CD4-positive, alpha-beta T cell treated with Interleukin-12 subunit alpha and Interleukin-12 subunit beta, for 1 hour (primary cell): ENCODE results near the gene SLC22A17.

Source experiments
- DNase-seq: peaks from one replicate; pipeline ENCODE4 v3.0.0-alpha.2; 2020

SLC22A17 gene

DNA sequence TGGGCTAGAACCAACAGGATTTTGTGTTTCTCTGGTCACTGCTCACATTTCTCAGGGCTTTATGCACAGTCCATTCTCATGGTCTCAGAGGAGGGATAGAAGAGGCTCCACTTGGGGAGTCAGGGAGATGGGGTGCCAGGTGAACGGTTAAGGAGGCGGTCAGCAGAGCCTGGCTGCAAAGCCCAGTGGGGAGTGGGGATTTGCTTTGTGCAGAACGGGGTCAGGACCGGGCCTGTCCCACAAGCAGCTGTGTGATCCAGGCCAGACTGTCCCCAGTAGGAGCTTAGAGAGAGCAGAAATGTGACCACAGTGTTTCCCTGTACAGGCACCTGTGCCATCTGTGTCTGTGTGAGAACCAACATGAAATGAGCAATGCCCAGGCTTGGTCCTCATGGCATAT lies 28.3 kb upstream of the SLC22A17 start:
- DNase-seq = no peak

DNA sequence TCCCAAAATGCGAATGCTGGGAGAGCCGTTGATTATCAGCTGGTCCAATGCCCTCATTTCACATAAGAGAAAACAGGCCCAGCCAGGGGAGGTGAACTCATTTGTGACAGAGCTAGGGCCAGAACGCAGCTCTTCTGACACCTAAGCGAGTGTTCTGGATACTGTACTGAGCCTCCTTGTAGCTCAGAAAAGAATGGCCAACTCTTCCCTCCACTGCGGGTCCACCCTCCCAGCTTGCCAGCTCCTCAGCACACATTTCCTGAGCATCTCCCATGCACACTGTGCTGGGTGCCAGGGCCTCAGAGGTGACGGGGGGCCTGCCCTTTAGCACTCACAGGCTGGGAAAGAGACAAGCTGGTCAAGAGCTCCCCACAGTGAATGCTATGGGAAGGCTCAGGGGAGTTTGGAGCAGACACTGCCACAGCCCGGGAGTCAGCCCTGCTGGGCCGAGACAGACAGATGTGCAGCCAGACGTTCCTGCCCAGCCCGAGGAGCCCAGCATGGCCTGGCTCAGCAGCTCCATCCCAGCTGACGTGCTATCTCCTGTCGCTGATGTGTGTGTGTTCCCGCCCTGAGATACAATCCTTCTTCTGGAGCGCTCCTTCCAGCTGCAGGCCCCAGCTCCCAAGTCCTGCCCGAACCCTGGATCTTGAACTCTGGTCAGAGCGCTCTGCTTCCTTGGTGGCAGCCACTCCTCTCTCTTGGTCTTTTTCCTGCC lies 27.7 kb upstream of the SLC22A17 start:
- no peak for DNase-seq

DNA sequence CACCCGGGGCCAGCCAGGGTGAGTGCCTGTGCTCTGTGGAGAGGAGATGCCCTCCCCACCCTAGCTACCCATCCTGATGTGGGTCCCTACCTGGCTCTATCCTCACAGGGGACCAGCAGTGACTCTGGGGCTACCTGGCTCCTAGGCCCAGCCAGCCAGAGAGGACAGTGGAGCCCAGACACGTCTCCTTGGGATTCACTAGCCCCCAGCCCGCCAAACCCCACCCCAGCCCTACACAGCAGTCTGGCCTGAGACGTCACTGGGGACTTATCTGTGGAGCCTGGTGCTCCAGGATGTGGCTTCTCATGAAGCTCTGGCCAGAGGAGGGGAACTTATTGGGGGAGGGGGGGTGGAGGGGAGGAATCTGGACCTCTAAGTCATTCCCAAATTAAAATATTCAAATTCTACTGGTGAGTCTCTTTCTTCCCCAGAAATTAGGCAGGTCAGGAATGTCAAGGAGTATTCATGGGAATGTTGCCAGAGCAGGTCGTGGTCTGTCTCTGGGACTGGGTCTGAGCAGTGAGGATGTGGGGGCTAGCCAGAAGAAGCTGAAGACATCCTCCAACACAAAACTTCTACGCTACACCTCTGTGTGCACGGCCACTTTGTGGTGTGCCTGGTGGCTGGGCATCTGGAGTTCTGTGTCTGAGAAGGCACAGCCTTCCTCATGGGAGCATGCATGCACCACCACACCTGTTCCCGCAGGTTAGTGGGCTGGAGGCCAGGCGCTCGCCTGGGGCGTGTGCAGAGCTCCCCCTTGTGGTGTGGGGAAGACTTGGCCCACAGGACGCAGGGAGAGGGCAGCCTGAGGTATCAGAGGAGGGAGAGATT lies 26.9 kb upstream of the SLC22A17 start:
- peak; percentile 71 for DNase-seq

DNA sequence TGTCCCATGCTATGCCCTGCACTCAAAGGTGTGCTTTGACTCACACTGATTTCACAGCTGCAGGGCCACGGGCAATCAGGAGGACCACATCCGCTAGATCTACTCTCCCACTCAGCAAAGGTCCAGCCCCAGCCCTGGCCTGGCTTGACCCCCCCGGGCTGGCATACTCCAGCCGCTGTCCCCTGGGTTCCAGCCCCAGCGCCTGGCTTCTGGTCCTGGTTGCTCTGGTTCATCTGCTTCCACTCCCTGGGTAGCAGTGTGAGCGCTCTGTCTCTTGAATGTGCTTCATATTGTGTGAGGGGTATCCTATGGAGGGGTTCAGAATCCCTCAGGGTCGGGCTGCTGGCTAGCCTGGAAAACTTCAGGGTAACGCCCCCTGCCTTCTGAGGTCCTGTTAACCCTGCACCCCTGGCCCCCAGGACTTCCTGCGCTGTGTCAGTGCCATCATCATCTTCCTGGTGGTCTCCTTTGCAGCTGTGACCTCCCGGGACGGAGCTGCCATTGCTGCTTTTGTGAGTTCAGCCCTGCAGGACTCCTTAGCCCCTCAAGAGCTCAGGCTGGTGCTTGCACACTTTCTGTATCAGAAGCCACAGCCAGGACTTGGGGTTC lies 26.0 kb upstream of the SLC22A17 start:
- DNase-seq = no peak

DNA sequence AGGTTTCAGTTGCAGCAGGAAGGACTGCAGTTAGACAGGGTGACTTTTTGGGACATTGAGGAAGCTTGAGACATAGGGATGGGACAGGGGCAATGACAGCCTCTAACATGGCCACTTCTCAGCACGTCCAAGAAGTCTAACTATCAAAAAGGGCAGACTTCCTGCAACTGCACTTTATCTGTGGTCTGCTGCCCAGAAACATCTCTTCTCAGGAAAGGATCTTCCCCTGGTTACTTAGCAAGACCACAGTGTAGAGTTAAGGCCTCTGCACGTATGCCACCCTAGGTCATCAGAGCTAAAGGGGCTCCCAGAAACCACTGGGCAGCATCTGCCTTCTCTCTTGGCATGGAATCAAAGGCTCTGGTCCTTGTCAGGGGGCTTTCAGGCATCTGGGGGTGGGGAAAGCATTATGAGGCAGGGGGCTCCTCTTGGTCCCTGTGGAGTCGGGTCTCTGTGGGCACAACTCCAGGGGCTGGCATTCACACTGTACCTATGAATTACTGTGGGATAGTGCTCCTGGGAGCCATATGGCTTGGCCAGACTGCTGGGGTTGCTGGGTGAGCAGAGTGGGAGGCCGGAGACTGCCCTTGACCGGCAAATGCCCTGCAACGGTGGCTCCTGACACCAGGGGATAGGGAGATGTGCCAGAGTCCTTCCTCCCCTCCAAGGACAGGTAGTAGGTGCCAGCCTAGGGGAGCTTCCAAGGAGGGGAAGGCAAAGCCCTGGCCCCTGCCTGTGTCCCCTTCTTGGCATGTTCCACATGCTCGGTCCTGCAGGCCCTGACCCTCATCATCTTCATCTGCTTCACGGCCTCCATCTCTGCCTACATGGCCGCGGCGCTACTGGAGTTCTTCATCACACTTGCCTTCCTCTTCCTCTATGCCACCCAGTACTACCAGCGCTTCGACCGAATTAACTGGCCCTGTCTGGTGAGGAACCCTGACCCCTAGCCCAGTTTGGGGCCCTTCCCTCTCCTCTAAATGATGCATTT lies 25.2 kb upstream of the SLC22A17 start:
- DNase-seq = no peak

DNA sequence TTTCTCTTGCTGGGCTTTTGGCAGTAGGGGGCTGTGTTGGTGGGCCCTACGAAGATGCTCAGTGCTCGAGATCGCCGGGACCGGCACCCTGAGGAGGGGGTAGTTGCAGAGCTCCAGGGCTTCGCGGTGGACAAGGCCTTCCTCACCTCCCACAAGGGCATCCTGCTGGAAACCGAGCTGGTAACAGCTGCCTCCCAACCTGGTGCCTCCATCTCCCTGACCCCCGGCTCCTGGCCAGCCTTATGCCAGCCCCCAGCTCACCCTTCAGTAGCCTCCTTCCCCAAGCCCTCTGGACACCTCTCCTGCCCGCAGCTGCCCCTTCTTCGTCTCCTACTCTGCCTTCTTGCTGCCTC lies 24.5 kb upstream of the SLC22A17 start:
- no peak for DNase-seq

DNA sequence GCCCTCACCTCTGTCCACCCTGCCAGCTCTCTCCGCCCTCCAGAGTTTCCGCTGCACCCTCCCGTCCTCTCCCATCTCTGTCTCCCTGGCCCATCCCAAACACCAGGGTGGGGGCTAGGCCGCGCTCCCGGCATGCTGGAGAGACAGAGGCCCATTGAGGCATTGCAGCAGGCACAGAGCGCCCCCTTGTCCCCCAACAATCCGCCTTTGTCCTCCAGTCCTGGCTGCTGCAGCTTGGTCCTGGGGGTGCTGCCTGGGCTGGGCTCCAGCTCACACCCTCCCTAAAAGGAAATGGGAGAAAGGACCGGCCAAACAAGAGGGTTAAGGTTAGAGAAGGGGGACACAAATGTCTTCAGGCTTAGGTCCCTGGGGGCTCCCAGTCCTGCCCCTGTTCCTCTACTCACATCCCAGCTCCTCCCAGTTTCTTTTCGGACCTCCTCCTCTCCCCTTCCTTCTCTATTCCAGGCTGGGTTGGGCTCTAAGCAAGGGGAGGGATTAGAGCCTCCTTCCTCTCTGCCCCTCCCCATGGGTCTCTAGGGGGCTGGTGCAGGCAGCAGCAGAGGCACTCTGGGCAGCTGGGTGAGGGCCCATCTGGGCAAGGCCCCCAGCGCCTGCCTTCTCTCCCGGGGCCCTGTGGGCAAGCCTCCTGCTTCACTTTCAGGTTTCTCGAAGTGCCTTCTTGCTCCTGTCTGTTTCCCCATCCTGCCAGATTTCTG lies 24.0 kb upstream of the SLC22A17 start, which contains the start of gene CMTM5:
Gene CMTM5 (plus strand): TSS at position 565 of the 716 bp plus-strand sequence. CDS start 206 bp downstream, outside the sequence.
- no peak for DNase-seq

DNA sequence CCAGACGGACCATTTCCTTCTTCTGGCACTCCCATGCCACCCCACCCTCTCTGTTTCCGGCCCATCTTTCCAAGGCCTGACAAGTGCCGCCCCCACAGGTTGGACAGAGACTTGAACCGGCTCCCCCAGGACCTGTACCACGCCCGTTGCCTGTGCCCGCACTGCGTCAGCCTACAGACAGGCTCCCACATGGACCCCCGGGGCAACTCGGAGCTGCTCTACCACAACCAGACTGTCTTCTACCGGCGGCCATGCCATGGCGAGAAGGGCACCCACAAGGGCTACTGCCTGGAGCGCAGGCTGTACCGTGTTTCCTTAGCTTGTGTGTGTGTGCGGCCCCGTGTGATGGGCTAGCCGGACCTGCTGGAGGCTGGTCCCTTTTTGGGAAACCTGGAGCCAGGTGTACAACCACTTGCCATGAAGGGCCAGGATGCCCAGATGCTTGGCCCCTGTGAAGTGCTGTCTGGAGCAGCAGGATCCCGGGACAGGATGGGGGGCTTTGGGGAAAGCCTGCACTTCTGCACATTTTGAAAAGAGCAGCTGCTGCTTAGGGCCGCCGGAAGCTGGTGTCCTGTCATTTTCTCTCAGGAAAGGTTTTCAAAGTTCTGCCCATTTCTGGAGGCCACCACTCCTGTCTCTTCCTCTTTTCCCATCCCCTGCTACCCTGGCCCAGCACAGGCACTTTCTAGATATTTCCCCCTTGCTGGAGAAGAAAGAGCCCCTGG lies 23.0 kb upstream of the SLC22A17 start:
- DNase-seq = no peak

DNA sequence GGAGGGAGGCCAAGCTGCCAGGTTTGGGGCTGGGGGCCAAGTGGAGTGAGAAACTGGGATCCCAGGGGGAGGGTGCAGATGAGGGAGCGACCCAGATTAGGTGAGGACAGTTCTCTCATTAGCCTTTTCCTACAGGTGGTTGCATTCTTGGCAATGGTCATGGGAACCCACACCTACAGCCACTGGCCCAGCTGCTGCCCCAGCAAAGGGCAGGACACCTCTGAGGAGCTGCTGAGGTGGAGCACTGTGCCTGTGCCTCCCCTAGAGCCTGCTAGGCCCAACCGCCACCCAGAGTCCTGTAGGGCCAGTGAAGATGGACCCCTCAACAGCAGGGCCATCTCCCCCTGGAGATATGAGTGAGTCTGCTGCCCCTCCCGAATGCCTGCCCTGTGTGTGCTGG lies 20.4 kb upstream of the SLC22A17 start:
- no peak for DNase-seq

DNA sequence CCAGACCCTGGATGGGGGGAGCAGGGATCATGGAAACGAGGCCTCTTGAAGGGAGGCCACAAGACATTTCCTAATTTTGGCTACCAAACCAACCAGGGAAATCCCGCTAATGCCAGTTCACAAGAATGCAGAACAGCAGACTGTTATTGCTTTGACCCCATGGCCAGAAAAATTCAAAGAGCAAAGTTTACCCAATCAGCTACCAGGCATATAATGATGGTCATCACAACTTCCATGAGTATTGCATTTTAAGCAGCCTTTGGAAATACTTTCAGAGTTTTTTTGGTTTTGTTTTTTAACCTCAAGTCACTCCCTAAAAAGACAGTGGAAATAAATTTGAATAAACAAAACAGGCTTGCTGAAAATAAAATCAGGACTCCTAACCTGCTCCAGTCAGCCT lies 19.8 kb upstream of the SLC22A17 start, which contains the start of gene IL25:
Gene IL25 (plus strand): TSS at position 301 of the 400 bp plus-strand sequence.
- DNase-seq = no peak

DNA sequence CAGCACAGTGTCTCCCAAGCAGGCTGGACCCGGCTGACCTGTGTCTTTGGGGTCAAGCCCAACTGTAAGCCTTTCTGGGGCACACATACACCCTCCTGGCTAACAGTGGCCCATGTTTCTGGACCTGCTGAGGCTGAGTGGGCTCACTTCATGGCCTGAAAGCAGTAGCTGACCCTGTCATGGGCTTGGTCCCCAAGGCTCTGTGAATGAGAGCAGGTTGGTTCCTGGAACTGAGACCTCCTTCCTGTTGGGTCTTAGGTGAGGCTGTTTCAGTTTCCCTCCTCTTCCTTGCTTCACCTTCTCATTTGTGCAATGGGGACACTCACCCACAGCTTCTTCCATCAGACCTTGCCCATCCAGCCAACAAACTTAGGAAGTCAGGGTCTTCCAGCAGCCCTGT lies 19.2 kb upstream of the SLC22A17 start:
- DNase-seq = no peak

DNA sequence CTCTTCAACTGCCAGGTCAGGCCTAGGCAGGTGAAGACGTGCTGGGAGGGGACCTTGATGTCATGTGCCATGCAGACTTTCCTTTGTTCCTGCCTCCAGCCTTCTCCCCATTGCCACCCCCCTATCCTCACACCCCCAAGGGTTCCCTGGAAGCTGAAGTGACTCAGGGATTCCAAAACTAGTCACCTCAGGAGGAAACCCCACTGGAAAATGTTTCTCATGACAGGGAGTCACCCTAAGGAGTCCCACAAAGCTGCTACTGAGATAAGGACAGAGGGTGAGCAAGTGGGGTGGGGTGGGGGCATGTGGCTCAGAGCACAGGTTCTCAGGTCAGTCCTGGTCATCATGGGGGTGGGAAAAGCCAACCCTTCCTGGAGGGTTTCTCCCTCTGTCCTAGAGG lies 17.5 kb upstream of the SLC22A17 start:
- no peak for DNase-seq

DNA sequence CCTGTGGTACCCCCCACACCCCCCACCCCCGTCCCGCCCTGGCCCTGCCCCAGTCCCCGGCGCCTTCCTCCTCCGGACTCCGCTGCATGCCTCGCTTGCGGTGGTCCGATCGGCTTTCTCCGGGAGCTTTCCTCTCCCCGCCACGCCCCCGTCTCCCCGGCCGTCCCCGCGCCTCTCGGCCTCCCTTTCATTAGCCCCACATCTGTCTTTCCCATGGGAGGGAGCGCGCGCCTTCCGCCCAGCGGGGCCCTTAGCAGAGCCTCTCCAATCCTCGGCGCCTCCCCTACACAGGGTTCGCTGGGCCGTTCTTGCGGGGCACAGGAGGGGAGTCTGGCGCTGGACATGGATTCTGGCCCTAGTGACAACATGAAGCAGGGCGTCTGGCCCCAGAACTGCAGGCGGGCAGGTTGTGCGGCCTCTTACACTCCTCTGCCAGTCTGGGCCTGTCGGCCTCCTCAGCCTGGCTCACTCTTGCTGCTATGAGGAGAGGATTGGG lies 13.8 kb upstream of the SLC22A17 start:
- DNase-seq = no peak

DNA sequence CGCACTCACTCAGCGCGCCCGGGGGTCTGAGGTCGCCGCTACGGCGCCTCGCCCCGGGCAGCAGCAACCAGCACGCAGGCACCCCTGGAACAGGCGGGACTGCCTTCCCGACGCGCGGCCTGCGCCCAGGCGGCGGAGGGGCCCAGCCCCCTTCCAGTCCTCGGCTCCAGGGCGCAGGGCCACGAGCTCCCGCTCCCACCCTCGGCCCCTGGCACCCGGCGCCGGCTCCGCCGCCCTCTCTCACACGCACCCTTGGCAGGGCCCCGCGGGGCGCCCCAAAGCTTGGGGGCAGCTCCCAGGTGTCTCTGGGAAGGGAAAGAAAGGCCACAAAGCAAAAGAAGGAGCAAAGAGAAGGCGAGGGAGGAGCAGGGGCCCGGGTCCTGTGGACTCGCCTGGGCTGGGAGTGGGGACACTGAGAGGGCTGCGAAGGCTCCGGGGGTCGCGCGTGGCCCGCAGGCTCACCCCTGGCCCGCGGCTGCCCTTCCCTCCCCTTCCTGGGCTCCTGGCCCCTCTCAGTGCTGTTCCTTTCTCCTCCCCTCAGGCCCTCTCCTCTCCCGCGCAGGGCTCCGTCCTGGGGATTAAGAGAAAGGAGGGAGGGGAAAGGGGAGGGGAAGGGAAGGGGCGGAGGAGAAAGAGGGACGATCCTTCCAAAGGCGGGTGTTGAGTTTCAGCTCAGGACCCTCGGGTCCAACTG lies 13.2 kb upstream of the SLC22A17 start:
- no peak for DNase-seq

DNA sequence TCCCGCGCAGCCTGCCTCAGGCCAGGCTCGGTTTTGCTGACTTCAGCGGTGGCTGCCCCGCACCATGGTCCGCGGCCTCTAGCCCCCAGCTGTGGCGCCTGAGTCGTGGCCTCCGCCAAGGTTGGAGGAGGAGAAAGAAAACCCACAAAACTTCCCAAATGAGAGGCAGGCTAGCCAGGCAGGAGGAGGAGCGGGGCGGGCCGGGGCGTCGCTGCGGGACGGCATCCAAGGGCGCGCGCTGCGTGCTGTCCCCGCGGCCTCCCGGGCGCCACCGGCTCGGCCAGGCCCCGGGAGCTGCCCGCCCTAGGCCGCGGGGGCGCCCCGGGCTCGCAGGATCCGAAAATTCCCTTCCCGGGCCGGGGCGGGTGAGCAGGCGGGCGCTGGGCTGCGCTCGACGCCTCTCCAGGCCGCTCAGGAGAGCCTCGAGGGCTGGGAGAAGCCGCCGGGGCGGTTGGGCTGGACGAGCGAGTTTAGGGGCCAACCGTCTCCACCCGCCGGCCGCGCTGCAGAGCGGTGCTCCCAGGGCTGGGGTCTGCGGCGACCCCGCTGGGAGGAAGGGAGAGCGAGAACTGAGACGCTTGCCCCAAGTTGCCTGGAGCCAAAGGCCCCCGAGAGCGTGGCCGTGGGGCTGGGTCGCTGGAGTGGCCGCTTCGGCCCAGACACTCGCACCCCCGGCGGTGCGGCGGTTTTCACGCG lies 12.5 kb upstream of the SLC22A17 start, which contains the start of gene EFS:
Gene EFS (minus strand): TSS at position 137 of the 696 bp plus-strand sequence. CDS start 147 bp downstream, outside the sequence.
- DNase-seq = no peak

DNA sequence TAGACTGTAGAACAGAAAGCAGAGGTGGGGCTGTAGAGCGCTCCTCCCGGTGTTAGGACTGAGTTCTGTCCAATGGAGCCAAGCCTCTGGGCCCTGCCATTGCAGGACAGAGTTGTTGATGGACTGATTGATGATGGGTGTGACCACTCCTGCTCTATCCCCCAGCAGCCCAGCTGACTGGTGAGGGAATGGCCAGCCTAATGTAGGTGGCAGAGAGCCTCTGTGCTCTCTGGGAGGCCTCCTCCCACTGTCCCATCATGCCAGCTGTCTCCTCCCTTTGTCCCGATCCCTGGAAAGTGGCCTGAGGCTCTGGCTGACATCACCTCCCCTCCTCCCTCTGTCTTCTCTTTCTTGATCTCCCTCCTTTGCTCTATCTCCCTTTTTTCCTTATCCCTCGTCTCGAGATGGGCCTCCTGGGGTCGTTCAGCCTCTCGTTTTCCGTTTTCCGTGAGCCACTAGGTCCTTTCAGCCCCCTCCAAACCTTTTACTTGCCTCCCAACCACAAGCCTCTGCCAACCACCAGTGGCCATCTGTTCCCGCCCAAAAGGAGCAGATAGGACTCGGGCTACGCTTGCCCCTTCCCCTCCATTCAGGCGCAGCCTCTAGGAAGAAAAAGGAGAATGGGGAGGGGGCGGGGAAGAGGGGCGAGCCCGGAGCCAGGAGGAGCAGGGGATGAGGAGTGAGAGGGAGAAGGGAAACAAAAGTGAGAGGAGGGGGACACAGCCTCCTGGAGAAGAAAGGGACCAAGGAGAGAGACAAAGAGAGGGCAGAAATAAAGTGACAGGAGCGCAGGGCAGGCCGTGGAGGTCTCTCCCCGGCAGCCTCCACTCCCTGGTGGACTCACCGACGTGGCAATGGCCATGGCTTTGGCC lies 11.7 kb upstream of the SLC22A17 start:
- DNase-seq = no peak

DNA sequence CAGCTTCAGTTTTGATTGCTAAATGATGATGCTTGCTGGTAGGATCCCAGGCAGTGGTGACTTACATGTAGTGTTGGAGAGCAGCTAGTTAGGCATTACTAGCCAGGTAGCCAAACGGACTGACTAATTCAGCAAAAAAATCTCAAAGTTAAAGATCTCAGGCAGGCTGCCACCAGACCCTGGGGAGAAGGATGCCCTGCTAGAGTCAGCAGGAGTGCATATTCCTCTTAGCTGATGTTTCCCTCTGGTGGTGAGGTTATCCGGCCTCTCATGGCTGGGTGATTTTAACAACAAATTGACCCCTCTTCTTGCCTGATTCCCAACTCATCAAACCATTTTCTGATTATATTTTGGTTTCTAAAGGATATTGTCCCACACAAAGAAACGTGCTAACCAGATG lies 9.5 kb upstream of the SLC22A17 start:
- no peak for DNase-seq

DNA sequence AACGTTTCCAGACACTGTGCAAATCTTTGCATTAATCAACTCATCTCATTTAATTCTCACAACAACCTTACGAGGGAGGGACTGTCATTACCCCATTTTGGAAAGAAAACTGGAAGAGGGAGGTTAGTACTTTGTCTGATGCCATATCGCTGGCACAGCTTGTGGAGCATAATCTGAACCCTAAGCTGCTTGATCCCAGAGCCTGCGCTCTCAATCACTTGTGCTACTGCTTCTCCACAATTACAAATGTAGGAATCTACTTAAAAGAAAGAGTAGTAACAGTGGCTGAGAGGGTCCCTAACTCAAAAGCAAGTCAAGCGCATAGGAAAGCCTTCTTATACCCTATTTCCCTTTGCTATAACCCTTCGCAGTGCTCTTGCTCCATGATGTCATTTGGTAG lies 9.1 kb upstream of the SLC22A17 start:
- DNase-seq = no peak

DNA sequence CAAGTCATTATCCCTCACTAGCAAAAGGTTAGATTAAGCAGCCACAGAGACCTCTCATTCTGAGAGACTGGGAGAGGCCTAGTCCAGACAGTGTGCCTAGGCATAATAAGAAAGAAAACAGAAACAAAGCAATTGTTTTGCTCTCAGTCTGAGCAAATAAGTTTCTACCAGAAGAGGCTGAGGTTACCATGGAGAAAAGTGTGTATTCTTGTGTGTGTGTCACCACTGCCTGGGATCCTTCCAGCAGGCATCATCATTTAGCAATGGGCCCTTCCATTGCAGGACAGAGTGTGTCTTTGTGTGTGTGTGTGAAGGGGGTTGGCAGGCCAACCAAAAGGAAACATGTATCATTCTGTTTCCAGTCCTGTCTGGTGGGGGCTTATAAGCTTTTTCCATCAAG lies 8.6 kb upstream of the SLC22A17 start:
- DNase-seq = no peak
